ENCODE data around the gene YAF2.
A peak's percentile ranks its signal among the peaks of the same experiment; 100 is the strongest.
"Not testable (repeated sequence)": the region's sequence is repeated elsewhere in the genome, so short reads cannot be mapped to it uniquely, and the experiment has no call there.

YAF2 gene

DNA sequence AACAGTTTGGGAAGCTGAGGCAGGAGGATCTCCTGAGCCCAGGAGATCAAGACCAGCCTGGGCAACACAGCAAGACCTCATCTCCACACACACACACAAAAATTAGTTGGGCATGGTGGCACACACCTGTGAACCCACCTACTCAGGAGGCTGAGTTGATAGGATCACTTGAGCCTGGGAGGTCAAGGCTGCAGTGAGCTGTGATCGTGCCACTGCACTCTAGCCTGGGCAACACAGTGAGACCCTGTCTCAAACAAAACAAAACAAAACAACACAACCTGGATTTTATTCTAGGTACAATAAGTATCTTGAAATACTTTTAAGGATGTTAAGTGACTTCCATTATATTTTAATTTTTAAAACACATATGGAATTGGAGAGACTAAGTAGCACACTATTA lies 45.8 kb downstream of the YAF2 start:
- DNase-seq = no peak

DNA sequence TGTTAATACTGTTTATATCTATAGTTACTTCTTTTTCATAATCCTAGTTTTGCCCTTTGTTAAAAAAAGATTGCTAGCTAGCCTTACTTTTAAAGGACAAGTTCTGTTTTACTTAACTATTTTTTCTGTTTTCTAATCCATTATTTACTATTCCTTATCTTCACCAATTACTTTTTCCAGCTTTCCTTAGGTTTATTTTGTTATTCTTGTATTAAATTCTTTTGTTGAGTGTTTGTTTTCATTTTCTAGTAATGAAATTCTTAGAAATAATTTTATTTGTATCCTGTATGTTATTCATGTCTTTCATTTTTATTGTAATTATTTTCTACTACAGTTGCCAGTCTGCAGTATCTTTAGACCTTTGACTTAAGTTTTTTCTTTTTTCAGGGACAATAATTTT lies 47.7 kb downstream of the YAF2 start:
- no peak for DNase-seq

DNA sequence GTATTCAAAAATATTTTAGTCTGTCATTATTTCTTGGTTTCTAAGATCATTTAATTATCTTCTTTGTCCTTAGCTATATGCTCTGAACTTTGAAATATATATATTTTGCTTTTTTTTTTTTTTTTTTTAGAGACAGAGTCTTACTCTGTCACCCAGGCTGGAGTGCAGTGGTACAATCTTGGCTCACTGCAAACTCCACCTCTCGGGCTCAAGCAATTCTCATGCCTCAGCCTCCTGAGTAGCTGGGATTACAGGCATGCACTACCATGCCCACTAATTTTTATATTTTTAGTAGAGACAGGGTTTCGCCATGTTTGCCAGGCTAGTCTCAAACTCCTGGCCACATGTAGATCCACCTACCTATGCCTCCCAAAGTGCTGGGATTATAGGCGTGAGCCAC lies 49.8 kb downstream of the YAF2 start:
- DNase-seq = not testable (repeated sequence)

DNA sequence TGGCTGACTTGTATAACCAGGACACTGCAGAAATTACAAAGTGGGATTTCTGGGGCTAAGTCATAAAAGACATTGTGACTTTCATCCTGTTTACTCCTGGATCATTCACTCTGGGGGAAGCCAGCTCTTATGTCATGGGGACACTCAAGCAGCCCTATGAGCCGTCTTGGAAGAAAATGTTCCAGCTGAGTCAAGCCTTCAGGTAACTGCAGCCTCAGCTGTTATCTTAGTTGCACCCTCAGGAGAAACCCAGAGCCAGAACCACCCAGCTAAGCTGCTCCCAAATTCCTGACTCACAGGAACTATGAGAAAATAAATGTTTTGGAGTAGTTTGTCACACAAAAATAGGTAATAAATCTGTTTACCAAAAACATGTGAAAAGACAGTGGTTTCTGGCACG lies 50.2 kb downstream of the YAF2 start:
- DNase-seq = no peak

DNA sequence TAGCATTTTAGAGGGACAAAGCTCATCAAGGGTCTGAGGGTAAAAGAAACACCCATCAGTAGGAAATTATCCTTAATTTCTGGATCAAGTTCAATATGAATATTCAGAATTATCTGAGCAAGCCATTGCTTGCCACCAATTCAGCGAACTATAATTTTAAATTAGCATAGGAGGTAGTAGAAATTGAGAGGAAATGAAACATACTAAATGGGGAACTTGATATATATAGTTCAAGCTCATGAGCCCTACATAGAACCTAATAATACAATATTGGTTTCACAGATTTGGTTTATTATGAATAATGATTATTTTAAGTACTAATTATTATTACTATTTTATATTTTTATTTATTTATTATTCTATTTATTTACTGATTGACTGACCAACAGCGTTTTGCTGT lies 51.3 kb downstream of the YAF2 start:
- DNase-seq = peak; percentile 31

DNA sequence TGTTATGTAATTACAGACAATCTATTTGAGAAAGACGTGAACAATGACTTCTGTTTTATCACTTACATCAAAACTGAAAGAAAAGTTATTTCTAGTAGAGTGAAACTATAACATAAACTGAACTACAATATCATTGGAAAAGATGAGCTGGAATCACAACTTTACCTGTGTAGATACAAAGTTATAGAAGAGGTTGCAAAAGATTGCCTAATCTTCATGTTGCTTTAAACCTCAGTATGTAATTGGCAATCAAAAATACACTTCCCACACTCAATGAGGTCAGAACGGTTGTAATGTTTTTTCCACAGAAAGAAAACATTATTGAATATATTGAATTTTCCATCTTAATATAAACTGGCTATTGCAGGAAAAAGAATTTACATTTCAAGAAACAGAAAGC lies 55.7 kb downstream of the YAF2 start:
- DNase-seq = peak; percentile 3

DNA sequence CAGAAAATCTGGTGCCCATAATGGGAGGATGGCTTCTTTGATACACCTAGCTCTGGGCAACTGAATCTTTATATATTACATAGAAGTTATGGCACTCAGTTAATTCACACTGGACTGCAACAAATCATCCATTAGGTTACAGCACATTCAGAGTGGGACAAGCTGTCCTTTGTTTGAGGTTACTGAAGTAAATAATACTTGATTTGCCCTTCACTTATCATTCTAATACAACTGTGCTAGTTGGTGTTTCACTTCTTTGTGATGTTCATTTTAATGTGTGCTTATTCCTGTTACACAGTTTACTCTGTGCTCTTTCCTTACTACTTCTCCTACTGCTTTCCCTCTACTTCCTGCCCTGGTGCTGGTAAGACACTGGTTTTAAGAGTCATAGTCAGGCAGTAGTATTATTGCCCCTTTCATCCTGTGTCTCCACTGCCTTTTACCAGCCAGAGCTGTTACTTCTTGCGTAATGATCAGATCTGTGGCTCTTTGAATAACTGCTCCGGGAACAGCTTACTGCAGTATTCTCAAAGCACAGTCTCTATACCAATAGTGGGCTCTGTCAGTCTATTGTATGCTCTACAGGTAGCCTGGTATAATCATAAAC lies 57.0 kb downstream of the YAF2 start:
- peak; percentile 43 for DNase-seq

DNA sequence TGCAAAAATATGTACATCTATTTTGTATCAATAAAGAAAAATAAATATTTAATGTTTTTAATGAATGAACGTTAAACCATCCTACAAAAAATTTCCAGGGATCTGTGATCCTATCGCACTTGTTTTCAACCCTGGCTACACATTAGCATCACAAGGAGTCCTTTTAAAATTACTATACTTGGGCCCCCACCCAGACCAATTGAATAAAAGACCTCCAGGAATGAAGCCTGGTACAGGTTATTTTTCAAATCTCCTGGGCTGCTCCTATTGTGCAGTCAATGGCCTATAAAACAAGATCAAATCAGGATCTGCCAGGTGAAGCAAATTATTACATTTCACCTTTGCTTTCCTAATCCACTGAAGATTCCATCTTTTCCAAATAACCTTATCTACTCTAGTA lies 59.9 kb downstream of the YAF2 start:
- DNase-seq = no peak

DNA sequence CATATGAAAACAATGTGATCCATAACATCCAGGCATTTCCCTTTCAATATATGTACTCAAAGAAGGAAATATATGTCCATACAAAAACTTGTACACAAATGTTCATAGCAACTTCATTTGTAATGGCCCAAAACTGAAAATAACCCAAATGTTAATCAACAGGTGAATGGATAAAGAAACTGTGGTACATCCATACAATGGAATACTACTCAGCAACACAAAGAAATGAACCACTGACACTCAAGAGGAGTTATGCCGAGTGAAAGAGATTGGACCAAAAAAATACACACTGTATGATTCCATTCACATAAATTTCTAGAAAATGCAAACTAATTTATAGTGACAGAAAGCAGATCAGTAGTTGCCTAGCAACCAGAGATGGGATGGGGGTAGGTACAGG lies 63.1 kb downstream of the YAF2 start:
- no peak for DNase-seq

DNA sequence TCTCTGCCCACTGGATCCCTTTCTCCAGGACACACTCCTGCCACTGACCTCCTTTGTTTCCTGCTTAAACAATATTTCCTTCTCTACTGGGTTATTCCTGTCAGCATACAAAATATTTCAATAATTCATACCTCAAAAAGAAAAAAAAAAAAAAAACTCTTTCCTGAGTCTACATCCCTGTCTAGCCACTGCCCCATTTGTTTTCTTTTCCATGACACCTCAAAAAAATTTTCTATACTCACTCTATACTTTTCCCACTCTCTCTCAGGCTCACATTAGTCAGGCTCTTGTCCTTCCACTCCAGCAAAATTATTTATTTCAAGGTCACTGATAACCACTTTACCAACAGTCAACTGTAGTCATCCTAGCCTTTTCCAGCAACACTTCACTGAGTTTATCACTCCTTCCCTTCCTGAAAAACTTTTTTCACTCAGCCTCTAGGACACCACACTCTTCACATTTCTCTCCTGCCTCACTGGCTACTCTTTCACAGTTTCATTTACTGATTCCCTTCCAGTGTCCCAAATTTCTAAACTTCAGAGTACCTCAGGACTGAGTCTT lies 64.0 kb downstream of the YAF2 start:
- DNase-seq = no peak

DNA sequence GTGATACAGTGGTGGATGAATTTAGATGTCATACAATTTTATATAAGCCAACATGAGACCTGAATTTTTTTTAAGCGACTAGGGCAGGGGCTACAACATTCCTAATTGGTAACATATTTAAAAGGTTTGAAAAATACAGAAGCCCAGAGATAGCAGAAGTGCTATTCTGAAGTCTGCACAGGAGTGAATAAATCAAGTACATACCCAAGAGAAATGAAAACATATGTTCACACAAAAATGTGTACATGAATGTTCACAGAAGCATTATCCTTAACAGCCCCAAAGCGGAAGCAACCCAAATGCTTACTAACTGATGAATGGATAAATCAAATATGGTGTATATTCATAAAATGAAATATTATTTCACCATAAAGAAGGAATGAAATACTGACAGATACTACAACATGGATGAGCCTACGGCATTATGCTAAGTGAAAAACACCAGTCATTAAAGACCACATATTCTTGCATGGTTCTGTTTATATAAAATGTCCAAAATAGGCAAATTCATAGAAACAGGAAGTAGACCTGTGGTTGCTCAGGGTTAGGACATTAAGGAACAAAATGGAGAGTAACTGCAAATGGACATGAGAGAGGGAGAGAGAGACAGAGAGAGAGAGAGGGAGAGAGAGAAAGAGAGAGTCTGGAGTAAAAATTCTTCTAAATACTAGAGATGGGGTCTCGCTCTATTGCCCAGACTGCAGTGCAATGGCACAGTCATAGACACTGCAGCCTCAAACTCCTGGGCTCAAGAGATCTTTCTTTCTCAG lies 65.4 kb downstream of the YAF2 start:
- peak; percentile 23 for DNase-seq

DNA sequence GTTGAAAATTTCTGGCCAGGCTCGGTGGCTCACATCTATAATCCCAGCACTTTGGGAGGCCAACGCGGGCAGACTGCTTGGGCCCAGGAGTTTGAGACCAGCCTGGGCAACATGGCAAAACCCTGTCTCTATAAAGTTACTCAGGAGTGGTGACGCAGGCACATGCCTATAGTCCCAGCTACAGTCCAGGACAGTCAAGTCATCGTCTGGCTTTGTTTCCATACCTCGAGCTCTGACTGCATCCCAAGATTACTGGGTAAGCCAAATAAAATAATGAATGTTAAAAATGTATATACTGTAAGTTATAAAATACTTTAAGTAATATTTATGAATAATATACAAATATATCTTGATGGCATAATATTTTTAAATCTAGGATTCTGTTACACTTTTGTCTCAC lies 70.3 kb downstream of the YAF2 start:
- no peak for DNase-seq

DNA sequence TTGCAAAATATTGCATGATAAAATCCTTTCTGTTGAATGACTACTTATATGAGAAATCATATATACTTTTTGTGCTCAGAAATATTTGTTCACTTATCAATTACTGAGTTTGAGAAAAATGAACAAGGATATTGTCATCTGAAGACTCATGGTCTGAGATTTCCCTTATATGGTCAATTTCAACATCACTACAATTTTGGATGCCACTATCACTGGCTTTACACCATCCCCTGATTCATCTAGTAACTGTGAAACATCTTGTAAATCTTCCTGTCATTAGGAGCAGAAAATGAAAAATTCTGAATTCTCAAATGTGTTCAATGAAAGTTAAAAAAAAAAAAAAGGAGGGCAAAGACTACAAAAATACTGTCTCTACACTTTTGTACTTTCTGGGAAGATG lies 71.5 kb downstream of the YAF2 start:
- DNase-seq = no peak

DNA sequence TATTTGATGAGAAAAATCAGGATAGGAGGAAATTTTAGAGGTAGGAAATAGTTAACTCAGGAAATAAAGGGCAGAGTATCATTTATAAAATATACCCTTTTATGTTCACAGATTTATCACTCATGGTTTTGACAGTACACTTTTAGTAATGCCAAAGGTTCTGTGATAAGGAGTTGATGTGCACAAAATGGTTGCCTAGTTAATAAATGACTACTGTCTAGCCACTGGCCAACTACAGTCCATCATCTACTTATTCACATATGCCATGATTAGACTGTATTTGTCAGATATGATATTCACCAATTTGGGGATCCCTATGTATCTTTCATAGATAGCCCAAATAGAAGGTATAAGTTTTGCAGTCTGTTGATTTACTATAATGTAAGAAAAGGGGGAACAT lies 74.1 kb downstream of the YAF2 start:
- no peak for DNase-seq

DNA sequence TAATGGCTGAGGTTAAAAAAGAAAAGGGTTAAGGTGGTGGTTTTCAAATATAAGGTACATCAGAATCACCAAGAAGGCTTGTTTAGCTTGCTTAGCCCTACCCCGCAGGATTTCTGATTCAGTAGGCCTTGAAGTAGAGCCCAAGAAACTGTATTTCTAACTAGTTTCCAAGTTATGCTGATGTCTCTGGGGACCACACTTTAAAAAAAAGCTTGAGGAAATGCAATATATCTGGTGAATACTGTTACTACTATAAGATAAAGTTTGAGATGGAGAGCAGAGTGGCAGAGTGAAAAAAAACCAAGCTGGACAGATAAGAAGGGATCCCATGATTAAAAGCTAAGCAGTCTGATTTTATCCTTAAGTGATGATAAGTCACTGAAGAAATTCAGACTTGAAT lies 75.1 kb downstream of the YAF2 start:
- no peak for DNase-seq

DNA sequence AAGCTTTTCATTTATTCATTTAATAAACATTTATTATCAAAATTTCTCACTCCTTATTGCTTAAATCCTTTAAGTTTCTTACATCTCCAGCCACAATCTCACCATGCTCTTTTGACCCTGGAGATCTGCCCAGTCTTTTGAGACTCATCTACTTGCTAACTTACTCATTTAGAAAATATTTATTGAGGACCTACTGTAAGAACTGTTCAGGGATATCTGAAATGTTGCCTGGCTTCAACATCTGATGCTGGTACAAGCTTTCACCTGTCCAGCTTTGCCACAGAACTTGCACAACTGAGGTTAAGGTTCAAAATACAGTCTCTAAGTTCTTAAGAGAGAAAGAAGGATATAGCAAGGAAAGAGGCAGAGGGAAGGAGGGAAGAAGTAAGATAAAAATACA lies 75.9 kb downstream of the YAF2 start:
- no peak for DNase-seq

DNA sequence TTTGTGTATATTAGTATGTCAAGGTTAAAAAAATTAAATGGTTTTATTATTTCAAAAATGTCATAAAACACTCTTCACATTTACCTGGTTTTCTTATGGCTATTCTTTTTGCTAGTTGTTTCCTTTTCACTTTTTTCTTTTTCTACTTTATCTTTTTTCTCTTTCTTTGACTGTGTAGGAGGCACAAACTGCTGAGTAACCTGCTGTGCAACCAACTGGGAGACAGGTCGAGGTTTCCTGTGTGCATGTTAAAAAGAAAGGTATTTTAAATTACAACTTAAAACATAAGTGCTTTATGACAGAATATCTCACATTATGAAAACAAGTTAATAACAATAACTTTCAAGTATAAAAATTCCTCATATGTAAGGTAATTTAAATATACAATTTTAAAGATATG lies 76.5 kb downstream of the YAF2 start:
- DNase-seq = no peak

DNA sequence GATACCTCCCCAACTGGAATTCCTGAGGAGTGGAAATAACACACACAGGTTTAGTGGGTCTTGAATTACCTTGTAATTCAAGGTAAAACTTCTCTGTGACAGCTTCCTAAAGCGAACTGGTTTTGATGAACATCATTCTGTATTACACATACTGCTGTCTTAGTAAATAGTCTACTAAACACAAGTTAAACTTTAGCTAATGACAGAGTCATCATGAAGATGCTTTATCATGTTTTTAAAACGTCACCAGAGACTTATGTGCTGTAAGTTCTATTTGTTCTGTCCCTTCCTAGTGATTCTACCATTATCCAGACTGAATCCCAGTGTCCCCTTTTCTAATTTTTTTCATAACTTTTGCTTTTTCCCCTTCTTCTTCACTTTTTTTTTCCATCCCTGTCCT lies 81.8 kb downstream of the YAF2 start:
- no peak for DNase-seq

DNA sequence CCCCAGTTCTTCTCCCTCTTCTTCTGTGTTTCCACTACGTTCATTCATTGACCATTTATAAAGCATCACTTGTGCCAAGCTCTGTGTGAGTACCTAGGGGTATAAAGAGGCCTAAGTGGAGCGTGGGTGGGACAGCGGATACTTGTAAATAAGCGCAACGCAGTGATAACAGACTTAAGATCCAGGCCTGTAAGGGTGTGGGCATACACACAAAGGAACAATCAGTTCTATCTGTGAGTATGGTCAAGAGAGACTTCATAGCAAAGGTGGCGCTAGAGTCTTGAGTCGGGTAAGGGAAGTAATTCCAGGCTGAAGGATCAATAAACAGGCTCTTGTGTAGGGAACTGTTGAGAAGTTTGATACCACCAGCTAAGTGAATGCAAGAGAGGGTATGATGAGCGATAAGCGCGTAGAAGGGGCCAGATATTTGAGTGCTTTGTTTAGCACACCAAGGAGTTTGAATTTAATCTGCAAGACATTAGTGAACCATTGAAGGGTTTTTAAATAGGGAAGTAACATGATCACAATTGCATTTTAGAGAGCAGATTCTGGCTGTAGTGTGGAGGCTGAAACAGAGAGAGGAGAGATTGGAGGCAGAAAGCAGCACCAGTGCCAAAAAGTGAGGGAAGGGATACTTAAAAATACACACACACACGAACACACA lies 92.4 kb downstream of the YAF2 start:
- no peak for DNase-seq

DNA sequence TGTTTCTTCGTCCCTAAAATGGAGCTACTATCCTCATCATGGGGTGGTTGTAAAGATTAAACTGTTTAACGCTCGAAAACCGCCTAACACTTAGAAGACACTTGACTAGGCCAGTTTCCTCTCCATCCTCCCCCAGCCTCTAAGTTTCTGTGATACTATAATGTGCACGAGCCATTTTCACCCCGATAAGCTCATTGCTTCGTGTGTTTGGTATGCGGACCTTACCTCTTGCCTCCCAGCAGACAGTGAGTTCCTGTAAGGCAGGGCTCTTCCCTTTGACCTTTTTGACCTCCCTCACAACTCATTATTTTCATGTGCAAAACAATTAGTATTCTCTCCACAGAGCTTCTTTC lies 92.9 kb downstream of the YAF2 start:
- no peak for DNase-seq

DNA sequence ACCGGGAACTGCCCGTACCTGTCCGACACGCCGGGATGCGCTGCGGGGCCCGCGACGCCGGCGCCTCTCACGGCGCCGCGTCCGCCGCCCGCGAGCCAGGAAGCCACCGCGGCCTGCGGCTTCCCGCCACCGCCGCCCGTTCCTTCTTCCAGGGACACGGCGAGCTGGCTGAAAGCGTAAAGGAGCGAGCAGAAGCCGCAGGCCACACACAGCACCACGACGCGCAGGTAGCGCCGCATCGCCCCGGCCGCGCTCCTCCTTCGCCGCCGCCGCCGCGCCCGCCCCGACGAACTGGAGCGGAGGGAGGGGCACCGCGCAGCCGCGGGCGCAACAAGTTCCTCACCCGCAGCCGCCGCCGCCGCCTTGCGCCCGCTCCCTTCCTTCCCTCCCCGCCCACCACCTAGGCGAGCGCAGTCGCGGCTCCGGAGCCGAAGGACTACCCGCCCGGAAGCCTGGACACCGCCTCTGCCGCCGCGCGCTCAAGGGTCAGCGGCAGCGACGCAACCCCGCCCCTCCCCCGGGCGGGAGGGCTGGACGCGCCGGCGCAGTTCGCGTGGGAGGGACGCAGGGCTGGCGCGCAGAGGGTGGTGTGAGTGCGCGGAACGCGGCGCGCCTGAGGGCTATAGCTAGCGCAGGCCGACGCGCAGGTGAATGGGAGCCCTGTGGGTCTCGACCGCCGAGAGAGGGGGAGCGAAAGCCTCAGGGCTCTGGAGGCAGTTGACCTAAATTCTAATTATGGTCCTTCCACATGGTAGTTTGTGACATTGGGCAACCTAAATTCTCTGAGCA lies 93.4 kb downstream of the YAF2 start, which contains the start of gene GXYLT1:
Gene GXYLT1, minus strand, starts transcription at position 467 of the 789 bp plus-strand sequence. Its CDS starts 228 bp downstream, at position 239.
- DNase-seq = peak; percentile 98

DNA sequence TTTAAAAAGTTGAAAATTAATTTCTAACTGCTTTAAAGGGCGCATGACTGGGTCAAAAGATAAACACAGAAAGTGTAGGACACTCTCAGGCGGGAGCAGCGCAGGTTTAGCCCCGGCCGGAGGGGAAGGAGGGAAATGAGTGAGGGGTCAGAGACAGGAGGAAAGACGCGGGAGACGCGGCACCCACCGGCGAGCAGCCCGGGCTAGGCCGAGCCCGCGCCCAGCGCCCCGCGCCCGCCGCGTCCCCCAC lies 94.0 kb downstream of the YAF2 start:
- no peak for DNase-seq

DNA sequence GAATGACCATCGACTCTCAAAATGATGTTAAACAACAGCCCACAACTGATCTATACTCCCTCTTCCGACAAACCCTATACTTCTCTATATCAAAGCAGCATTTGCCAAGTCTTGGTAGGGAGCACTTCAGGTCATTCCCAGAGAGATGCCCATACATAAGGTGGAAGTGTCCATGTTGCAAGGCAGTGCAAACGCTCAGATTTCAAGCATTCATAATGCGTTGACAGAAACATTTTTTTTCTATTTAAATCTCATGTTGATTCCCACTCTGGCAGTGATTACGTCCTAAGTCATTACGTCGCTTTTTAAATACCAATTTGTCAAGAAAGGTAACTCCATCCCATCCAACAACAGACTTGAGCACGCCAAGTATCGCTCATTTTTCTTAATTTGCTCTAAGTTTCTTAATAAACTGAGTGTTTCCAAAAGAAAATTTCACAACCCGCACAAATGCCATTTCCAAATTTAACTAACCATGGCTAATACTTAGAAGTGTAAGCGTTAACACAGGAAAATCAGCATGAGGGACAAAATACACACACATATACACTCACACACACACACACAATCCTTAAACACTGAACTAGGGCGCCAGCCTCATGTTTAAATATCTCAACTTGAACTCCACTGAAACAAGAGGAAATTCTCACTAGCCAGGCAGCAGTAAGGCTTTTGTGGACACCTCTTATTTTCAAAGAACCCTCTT lies 94.4 kb downstream of the YAF2 start:
- DNase-seq = peak; percentile 13
